Measurements from ENCODE around the gene SH3BP2.

Gene SH3BP2

GRCh38 chr4:2878346-2878745, 85.5 kb downstream of the SH3BP2 start:
- DNase-seq (ENCODE audit: low read depth) = no peak

- no peak for DNase-seq (ENCODE audit: low read depth)
Observed at GRCh38 chr4:2879026-2879425, 86.1 kb downstream of the SH3BP2 start.

- no peak for DNase-seq (ENCODE audit: low read depth)
Observed at GRCh38 chr4:2881431-2881830, 88.5 kb downstream of the SH3BP2 start.

- DNase-seq (ENCODE audit: low read depth) = no peak
Observed at GRCh38 chr4:2882341-2882740, 89.5 kb downstream of the SH3BP2 start.

GRCh38 chr4:2886161-2886560, 93.3 kb downstream of the SH3BP2 start:
- DNase-seq (ENCODE audit: low read depth) = no peak

GRCh38 chr4:2886622-2887021, 93.7 kb downstream of the SH3BP2 start:
- DNase-seq (ENCODE audit: low read depth) = no peak

- no peak for DNase-seq (ENCODE audit: low read depth)
Observed at GRCh38 chr4:2887343-2887742, 94.5 kb downstream of the SH3BP2 start.

- no peak for DNase-seq (ENCODE audit: low read depth)
Observed at GRCh38 chr4:2888886-2889285, 96.0 kb downstream of the SH3BP2 start.

Data from stimulated activated CD8-positive, alpha-beta memory T cell treated with anti-CD3 and anti-CD28 coated beads, Interleukin-7, amount 100 ng/mL, for 24 hours (primary cell).